ENCODE results near the gene CENPQ. TPM values are rescaled to one million over a fixed set of nuclear protein-coding genes. Genes with fewer than 3 reads are reported as not detected.

Gene CENPQ
- total RNA-seq, 1 experiment from 2014 or later, result 9.7 TPM

GRCh38 chr6:49454787-49455709 is 8.1 kb upstream of the CENPQ start:
- no TSS peak for BruUV-seq (replicated peaks)
- H3K79me2 ChIP-seq (ENCODE audit: low read length), result 0 out of 2 replicates have a peak, but pooled peaks cover under 1% of the 10 kb centered on the region
- no peaks in the 10 kb centered on the region for H3K9me3 ChIP-seq (ENCODE audit: low read length)
- H3K4me1 ChIP-seq (ENCODE audit: insufficient read depth, low read length), result no peaks in the 10 kb centered on the region
- ChIA-PET CTCF (no interaction called here), POLR2A (ENCODE audit: unreplicated experiment) (no interaction called here)
- no peaks in the 10 kb centered on the region for H3K9me2 ChIP-seq (replicated peaks; ENCODE audit: low read length)
- peaks cover 5% of the 10 kb centered on the region; the same call in 1 of the 2 replicates for H3K36me3 ChIP-seq (ENCODE audit: low read depth, low read length)
- intact Hi-C loops (cut with micrococcal nuclease), result loop anchor here (5.0 kb wide), 1 partner anchor 152 kb away; no protein-coding TSS in a partner anchor
- H3K4me2 ChIP-seq (ENCODE audit: low read length), result no peak overlapping the region
- H3K9ac ChIP-seq (ENCODE audit: low read length), result no peak overlapping the region
- DNase-seq (no peak), ATAC-seq (no peak)
- H3K27ac ChIP-seq (ENCODE audit: low read length), result no peak overlapping the region
- H4K20me1 ChIP-seq (ENCODE audit: low read length), result no peaks in the 10 kb centered on the region
- no peak for TF ChIP-seq EZH2phosphoT487 (IDR thresholded peaks at IDR 0.05; ENCODE audit: borderline replicate concordance, low read length)
- TF ChIP-seq EZH2 (IDR thresholded peaks at IDR 0.05; ENCODE audit: low read length, unreplicated experiment), result no peak
- TF ChIP-seq CTCF (conservative IDR thresholded peaks at IDR 0.05; ENCODE audit: low read depth, low read length), result no peak
- H3F3A ChIP-seq (ENCODE audit: low read length, unreplicated experiment), result no peaks in the 10 kb centered on the region
- H2AFZ ChIP-seq (ENCODE audit: low read length), result no peak overlapping the region
- H3K27me3 ChIP-seq (ENCODE audit: low read length), result no peaks in the 10 kb centered on the region
- H3K4me3 ChIP-seq (ENCODE audit: low read length), result no peak overlapping the region

DNA sequence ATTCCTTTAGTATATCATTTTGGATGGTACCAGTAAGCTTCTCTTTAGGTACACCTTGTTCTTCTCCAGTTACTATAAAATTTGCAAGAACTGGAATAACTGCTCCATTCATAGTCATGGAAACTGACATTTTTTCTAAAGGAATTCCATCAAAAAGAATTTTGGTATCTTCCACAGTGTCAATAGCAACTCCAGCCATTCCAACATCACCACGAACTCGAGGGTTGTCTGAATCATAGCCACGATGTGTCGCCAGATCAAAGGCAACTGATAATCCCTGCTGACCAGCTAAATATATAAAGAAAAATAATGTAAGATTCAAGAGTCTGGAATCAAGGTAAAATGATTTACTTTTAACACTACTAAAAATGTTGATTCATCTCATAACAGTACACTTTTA is 5.4 kb upstream of the CENPQ start:
- no peaks in the 10 kb centered on the region for H3K9me3 ChIP-seq (ENCODE audit: low read length)
- peaks cover 28% of the 10 kb centered on the region for H3K79me2 ChIP-seq (ENCODE audit: low read length)
- DNase-seq (no peak), ATAC-seq (no peak)
- H3K9me2 ChIP-seq (replicated peaks; ENCODE audit: low read length), result no peaks in the 10 kb centered on the region
- no peaks in the 10 kb centered on the region for H4K20me1 ChIP-seq (ENCODE audit: low read length)
- H3F3A ChIP-seq (ENCODE audit: low read length, unreplicated experiment), result no peaks in the 10 kb centered on the region
- no peak overlapping the region for H3K9ac ChIP-seq (ENCODE audit: low read length)
- no peak overlapping the region for H3K27ac ChIP-seq (ENCODE audit: low read length)
- 0 out of 2 replicates have a peak, but pooled peaks cover 2% of the 10 kb centered on the region for H3K36me3 ChIP-seq (ENCODE audit: low read depth, low read length)
- intact Hi-C loops (cut with micrococcal nuclease), result no loop called here
- H3K4me1 ChIP-seq (ENCODE audit: insufficient read depth, low read length), result peaks cover 7% of the 10 kb centered on the region
- H3K4me3 ChIP-seq (ENCODE audit: low read length), result no peak overlapping the region
- no TSS peak for BruUV-seq (replicated peaks)
- ChIA-PET POLR2A (ENCODE audit: unreplicated experiment) (no interaction called here), CTCF (no interaction called here)
- H3K27me3 ChIP-seq (ENCODE audit: low read length), result no peaks in the 10 kb centered on the region
- no peak overlapping the region for H2AFZ ChIP-seq (ENCODE audit: low read length)
- TF ChIP-seq CTCF (conservative IDR thresholded peaks at IDR 0.05; ENCODE audit: low read depth, low read length), result no peak
- TF ChIP-seq EZH2phosphoT487 (IDR thresholded peaks at IDR 0.05; ENCODE audit: borderline replicate concordance, low read length), result no peak
- no peak for TF ChIP-seq EZH2 (IDR thresholded peaks at IDR 0.05; ENCODE audit: low read length, unreplicated experiment)
- no peak overlapping the region for H3K4me2 ChIP-seq (ENCODE audit: low read length)

DNA sequence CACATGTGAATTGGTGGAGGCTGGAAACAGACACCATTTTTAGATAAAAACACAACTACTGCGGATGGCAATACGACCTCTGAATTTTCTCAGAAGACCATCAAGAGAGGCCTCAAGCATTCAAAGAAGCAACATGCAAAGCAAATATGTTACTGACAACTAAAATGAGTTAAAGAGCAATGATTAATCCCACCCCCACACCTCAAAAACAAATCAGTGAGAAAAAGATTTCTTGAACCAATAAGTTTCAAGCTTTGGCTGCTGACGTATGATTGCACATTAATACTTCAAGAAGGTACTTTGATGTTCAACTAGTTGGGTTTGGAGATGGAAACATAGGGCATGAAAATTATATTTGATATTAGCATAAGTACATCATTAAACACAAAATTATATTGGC is 1.1 kb upstream of the CENPQ start:
- POLR2A ChIA-PET (ENCODE audit: unreplicated experiment), result no interaction called here
- Histone ChIP-seq H3K4me2 (ENCODE audit: low read length) (peak overlapping the region; percentile 97), H3K9me2 (replicated peaks; ENCODE audit: low read length) (no peaks in the 10 kb centered on the region), H3K36me3 (ENCODE audit: low read depth, low read length) (no peaks in the 10 kb centered on the region), H3K4me1 (ENCODE audit: insufficient read depth, low read length) (peaks cover 18% of the 10 kb centered on the region), H3K9ac (ENCODE audit: low read length) (peak overlapping the region; percentile 83), H2AFZ (ENCODE audit: low read length) (peak overlapping the region; percentile 88), H4K20me1 (ENCODE audit: low read length) (no peaks in the 10 kb centered on the region), H3K9me3 (ENCODE audit: low read length) (no peaks in the 10 kb centered on the region), H3K79me2 (ENCODE audit: low read length) (peaks cover 69% of the 10 kb centered on the region), H3K4me3 (ENCODE audit: low read length) (peak overlapping the region; percentile 85), H3F3A (ENCODE audit: low read length, unreplicated experiment) (no peaks in the 10 kb centered on the region), H3K27ac (ENCODE audit: low read length) (no peak overlapping the region), H3K27me3 (ENCODE audit: low read length) (no peaks in the 10 kb centered on the region)
- CTCF ChIA-PET, result interaction anchor here (1.0 kb wide), 1 partner anchor 52 kb away, joined by 3 read pairs; no protein-coding TSS in a partner anchor
- DNase-seq (peak; percentile 14), ATAC-seq (no peak)
- TF ChIP-seq CTCF (conservative IDR thresholded peaks at IDR 0.05; ENCODE audit: low read depth, low read length), result no peak
- TF ChIP-seq EZH2 (IDR thresholded peaks at IDR 0.05; ENCODE audit: low read length, unreplicated experiment), result no peak
- TF ChIP-seq EZH2phosphoT487 (IDR thresholded peaks at IDR 0.05; ENCODE audit: borderline replicate concordance, low read length), result no peak
- intact Hi-C loops (cut with micrococcal nuclease), result loop anchor here (2.0 kb wide), 1 partner anchor 387 kb away; no protein-coding TSS in a partner anchor
- BruUV-seq (replicated peaks), result no TSS peak
